Activated CD8-positive, alpha-beta memory T cell treated with anti-CD3 and anti-CD28 coated beads for 4 hours (primary cell): ENCODE measurements around the gene LCORL.
"Not testable (repeated sequence)": the region's sequence is repeated elsewhere in the genome, so short reads cannot be mapped to it uniquely, and the experiment has no call there.

Experiments
- DNase-seq, 2 donors: peaks; one replicate each; pipeline ENCODE4 v3.0.0-alpha.2; 2020; ENCODE audit warnings: low read depth in 2 of 2

The LCORL gene

DNA sequence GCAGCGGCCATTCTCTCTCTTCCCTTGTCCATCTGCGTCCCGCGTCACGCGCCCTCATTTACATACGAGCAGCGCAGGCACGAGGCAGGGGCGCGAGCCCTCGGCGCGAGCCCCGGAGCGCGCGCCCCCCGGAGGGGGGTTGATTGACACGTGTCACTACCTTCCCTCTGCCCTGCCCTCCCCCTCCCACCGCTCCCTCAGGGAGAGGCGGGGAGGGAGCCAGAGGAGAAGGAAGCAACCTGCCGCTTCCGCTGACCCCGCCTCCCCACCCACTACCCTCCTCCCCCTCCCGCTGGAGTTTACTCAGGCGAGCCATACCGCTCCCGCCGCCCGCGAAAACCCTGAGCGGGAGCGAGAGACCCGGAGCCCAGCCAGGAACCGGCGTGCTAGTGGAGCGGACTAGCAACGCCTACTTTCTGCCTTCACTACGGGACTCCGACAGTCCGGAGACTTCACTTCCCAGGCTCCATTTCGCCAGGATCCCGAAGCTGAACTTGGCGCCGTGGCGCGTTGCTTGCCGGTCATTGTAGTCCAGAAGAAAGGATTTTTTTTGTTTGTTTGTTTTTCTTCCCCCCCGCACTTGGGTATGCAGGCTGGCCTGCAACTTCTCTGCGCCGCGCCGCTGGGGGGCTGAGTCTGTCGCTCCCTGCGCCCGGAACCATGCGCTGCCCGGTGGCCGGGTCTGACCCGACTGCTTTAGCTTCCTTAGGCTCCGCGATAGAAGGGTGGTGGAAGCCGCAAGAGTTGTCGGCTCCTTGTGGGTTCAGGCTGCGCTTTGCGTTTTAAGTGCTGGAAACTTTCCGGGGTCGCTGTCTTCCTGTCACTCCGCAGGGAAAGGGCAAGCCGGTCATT is at the start of gene LCORL:
LCORL (minus strand) TSS at position 36 of the 852 bp plus-strand sequence; CDS start at position 32, 4 bp downstream.
- DNase-seq, result peak; percentile 67 to 74

DNA sequence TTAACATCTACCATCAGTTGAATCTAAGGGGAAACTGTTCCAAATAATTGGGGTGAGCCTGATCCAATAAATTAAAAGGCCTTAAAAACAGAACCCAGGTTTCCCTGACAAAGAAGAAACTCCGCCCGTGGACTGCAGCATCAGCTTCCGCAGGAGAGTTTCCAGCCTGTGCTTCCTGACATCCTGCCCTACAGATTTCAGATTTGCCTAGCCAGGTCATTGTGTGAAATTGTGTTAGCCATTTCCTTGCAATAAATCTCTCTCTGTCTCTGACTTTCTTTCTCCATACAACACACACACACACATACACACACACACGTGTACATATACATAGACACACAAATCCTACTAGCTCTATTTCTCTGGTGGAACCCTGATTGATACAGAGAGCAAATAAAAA is 48.3 kb upstream of the LCORL start:
- DNase-seq, result no peak

- DNase-seq, result no peak
These were observed 45.5 kb upstream of the LCORL start for GRCh38 chr4:18067031-18067430.

DNA sequence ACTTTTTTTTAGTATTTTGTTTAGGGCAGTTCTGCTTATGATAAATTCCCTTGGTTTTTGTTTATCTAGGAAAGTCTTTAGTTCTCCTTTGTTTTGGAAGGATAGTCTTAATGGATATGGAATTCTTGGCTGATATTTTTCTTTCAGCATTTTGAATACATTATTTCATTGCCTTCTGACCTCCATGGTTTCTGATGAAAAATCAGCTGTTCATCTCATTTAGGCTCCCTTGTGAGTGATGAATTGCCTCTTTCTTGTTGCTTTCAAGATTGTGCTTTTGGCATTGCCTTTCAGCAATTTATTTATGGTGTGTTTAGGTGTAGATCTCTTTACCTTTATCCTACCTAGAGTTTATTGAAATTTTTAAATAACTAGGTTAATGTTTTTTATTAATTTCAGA is 41.5 kb upstream of the LCORL start:
- DNase-seq, result no peak

- no peak for DNase-seq
These were observed 36.4 kb upstream of the LCORL start for GRCh38 chr4:18057821-18058533.

GRCh38 chr4:18056030-18056429 is 34.5 kb upstream of the LCORL start:
- DNase-seq, result no peak

DNA sequence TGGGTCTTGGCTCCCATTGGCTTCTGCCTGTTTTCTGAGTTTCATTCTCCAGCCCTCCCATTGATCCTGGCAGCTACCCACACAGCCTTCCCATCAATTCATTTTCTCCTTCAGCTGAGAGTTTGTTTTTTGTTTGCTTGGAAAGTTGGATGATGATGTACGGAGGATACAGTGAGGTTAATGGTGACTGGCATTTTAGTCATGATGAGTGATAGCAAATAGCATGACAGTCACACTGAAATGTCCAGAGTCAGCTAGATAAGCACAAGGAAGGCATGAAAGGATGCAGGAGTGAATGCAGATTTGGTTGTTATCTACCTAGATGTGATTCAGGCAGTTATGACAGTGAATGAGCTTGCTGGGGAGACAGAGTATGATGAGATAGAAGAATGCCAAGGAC is 30.6 kb upstream of the LCORL start:
- DNase-seq, result no peak

DNA sequence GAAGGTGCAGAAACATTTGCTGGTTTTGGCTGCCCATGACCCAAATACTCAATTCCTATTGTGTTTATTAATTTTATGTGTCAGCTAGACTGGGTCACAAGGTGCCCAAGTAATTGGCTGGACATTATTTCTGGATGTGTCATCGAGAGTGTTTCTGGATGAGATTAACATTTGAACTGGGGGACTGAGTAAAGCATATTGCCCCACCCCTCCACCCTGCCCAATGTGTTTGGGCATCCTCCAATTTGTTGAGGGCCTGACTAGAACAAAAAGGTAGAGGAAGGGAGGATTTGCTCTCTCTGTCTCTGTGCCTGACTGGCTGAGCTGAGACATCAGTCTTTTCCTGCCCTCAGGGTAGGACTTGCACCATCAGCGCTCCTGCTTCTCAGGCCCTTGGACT is 29.7 kb upstream of the LCORL start:
- no peak for DNase-seq

- DNase-seq, result no peak
These were observed 28.9 kb upstream of the LCORL start for GRCh38 chr4:18050448-18050847.

GRCh38 chr4:18049446-18049845 is 27.9 kb upstream of the LCORL start:
- DNase-seq, result no peak

GRCh38 chr4:18042754-18043153 is 21.2 kb upstream of the LCORL start:
- no peak for DNase-seq

GRCh38 chr4:18042012-18042411 is 20.5 kb upstream of the LCORL start:
- no peak for DNase-seq

DNA sequence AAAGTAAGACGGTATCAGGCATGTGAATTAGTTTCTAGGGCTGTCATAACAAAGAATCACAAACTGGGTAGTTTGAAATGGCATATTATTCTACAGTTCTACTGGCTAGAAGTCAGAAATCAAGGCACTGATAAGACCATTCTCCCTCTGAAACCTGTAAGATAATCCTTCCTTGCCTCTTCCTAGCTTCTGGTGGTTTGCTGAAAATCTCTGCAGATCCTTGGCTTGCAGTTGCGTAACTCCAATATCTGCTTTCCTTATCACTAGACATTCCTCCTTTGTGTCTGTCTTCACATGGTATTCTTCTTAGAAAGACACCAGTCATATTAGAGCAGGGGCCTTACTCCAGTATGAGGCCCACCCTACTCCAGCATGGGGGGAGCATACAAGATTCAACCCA is 19.6 kb upstream of the LCORL start:
- DNase-seq, result no peak

DNA sequence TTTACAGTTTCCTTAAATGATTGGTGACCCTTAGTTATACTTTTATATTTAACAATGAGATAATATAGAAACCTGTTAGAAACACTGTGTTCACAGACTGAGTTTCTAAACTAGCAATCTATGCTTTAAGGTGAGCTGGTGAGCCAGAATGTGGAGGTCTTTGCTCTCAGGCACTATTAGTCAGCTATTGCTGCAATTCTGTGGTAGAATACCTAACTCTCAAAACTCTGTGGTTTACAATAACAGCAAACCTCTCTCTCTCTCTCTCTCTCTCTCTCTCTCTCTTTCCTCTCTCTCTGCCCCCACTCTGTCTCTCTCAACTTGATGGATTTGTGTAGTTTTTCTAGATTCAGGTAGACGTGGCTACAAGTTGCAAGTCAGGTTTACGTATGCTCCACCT is 17.6 kb upstream of the LCORL start:
- no peak for DNase-seq

GRCh38 chr4:18036369-18036768 is 14.8 kb upstream of the LCORL start:
- not testable (repeated sequence) for DNase-seq

GRCh38 chr4:18034099-18034498 is 12.5 kb upstream of the LCORL start:
- DNase-seq, result no peak

DNA sequence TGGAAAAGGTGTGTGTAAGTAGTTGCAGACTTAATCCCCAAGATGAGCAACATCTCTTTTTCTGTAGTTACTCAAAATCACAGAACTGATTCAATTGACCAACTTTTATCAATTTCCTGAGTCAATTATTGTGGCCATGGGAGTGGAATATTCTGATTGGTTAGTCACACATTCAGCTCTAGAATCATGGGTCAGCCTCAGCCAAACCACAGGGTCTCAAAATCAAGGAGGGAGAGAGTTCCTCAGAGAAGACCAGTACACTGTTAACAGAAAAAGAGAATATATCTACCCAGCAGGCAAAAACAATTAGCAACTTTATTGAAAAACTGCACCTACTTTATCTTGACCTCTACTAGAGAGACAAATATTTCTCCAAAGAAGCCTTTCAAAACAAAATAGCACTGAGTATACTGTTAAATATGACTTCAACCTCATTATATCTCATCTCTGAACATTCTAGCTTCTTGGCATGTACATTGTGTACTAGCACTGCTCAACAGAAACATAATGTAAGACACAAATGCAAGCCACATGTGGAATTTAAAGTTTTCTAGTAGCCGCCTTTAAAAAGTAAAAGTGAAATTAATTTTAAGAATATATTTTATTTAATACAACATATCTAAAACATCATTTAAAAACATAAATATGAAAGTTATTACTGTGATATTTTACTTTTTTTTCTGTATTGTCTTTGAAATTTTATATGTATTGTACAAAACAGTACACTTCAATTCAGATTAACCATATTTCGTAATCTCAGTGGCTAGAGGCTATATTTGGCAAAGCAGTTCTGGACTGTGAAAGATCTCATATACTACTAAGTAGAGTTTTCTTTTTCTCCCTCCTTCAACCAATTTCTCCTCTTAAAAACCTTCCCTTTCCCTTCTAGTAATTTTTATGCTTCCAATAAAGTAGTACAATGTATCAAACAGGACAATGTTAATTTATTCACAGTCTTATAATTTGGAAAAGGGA is 11.8 kb upstream of the LCORL start:
- no peak for DNase-seq

DNA sequence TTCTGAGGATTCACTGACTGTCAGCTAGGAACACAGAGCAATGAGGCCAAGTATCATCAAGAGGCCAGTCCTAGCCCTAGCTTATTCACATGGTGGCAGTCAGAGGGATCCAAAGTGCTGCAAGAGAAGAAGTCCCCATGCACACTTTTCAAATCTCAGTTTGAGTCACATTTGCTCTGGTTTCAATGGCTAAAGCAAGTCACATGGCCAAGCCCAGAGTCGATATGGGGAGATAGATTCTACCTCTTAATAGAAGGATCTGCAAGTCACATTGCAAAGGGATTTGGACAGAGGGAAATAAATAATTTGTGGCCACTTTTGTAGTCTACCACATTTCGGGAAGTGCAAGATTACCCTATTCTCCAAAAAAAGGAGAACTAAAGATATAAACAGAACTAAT is 3.7 kb upstream of the LCORL start:
- no peak for DNase-seq

DNA sequence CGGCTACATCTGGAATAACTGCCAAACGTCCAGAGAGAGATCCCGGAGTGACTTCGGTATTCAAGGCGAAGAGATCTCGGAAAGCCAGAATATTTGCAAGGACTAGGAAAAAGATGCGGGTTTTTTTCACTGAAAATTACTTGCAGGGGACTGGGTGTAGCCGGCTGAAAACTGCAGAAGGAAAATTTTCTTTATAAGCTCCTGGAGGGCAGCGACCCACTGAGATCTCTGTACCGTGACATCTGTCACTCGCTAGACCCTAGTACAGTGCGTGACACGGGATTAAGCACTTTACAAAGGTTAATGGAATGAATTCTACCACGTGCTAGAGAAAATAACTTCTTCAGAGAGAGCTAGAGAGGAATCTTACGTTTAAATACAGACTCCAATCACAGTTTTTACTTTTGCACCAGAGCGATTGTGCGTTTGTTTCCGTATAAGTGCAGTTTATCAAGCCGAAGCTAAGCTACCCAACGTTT is 1.1 kb upstream of the LCORL start:
- no peak for DNase-seq

GRCh38 chr4:18021470-18021719 is 160 bp downstream of the LCORL start:
- DNase-seq, result no peak

DNA sequence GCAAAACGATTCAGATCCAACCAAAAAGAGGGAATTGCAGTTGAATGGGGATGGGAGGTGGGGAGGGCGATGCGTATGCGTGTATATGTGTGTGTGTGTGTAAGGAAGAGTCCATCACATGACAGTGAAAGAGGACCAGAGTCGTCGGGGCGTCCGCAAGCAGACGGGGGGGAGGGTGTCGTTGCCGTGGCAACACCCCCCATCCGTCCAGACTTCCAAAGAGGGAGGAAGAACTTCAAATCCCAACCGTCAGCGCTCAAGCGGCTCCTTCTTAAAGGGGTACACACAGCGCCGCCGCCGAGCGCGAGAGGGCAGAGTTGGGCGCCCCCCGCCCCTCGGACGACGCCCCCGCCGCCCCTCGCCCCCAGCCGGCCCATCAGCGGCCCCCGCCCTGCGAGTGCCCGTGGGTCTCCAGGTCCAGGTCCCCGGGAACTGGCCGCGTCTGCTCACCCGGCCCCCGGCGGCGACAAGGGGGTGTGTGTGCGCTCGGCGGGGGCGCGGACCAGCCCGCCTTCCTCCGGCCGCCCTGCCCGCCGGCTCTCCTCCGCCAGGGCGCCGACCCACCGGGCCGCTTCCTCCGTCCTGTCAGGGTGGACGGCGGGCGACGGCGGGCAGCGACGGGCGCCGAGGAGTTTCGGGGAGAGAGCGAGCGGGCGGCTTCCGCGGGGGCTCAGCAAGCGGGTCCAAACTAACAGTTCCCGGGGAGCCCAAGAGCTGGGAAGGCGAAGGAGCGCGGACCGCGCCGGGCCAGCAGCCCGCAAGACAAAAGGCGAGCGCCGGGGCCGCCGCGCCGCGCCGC is 685 bp downstream of the LCORL start:
- DNase-seq, result no peak
